Measurements from ENCODE around the gene PPFIBP1. TPM values are rescaled to one million over a fixed set of nuclear protein-coding genes. Genes with fewer than 3 reads are reported as not detected.

PPFIBP1 gene
- total and polyA plus RNA-seq, 2 of the 13 experiments (the other 11 are each of a cell fraction or from before 2014, with no cell fraction given): 16.2 to 21.8 TPM

DNA sequence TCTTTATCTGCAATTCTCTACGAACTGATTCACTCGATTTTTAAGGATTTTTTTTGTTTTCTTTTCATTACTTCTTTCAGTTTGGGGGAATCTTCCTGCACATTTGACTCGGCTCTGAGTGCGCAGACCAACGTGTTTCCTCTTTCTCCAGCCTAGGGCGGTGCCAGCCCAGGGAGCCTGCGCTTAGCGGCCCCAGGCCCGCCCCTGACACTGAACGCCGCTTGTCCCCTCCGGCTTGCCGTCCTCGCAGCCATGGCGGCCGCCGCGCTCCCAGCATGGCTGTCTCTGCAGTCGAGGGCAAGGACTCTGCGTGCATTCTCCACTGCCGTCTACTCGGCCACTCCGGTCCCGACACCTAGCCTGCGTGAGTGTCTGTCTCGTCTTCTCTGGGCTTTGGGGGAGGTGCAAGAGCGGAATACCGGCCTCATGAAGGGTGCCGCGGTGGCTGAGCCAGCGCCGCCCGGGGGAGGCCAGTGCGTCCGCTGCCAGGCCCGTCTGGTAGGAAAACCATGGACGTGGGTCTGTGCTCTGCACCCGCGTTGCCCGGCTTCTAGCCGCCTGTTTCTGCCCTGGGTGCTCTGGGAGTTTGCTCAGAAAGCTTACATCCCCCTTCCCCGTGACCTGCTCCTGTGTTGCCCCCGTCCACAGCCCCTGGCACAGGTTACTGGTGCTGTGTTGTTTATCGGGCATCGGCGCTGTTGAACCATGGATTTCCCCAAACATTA lies 186.7 kb downstream of the PPFIBP1 start, which contains the start of gene MRPS35 (continued):
- TF ChIP-seq, protein P1, sequence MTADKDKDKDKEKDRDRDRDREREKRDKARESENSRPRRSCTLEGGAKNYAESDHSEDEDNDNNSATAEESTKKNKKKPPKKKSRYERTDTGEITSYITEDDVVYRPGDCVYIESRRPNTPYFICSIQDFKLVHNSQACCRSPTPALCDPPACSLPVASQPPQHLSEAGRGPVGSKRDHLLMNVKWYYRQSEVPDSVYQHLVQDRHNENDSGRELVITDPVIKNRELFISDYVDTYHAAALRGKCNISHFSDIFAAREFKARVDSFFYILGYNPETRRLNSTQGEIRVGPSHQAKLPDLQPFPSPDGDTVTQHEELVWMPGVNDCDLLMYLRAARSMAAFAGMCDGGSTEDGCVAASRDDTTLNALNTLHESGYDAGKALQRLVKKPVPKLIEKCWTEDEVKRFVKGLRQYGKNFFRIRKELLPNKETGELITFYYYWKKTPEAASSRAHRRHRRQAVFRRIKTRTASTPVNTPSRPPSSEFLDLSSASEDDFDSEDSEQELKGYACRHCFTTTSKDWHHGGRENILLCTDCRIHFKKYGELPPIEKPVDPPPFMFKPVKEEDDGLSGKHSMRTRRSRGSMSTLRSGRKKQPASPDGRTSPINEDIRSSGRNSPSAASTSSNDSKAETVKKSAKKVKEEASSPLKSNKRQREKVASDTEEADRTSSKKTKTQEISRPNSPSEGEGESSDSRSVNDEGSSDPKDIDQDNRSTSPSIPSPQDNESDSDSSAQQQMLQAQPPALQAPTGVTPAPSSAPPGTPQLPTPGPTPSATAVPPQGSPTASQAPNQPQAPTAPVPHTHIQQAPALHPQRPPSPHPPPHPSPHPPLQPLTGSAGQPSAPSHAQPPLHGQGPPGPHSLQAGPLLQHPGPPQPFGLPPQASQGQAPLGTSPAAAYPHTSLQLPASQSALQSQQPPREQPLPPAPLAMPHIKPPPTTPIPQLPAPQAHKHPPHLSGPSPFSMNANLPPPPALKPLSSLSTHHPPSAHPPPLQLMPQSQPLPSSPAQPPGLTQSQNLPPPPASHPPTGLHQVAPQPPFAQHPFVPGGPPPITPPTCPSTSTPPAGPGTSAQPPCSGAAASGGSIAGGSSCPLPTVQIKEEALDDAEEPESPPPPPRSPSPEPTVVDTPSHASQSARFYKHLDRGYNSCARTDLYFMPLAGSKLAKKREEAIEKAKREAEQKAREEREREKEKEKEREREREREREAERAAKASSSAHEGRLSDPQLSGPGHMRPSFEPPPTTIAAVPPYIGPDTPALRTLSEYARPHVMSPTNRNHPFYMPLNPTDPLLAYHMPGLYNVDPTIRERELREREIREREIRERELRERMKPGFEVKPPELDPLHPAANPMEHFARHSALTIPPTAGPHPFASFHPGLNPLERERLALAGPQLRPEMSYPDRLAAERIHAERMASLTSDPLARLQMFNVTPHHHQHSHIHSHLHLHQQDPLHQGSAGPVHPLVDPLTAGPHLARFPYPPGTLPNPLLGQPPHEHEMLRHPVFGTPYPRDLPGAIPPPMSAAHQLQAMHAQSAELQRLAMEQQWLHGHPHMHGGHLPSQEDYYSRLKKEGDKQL (CRISPR knock-in tag; IDR thresholded peaks at IDR 0.05; ENCODE audit: low read depth): peak; percentile 67
- TF ChIP-seq TRIM24 (CRISPR knock-in tag; IDR thresholded peaks at IDR 0.05) (no peak), ZNF776 (CRISPR knock-in tag; IDR thresholded peaks at IDR 0.05) (peak; percentile 96), ZBTB3 (CRISPR knock-in tag; IDR thresholded peaks at IDR 0.05; ENCODE audit: borderline replicate concordance, low read depth) (no peak; the same call in 1 of the 2 replicates), ZNF230 (CRISPR knock-in tag; IDR thresholded peaks at IDR 0.05) (peak; percentile 84; the same call in 1 of the 2 replicates), GATAD1 (CRISPR knock-in tag; IDR thresholded peaks at IDR 0.05) (peak; percentile 99), ZEB1 (IDR thresholded peaks at IDR 0.05; ENCODE audit: insufficient replicate concordance, low read depth) (peak; percentile 29), TMF1 (CRISPR knock-in tag; IDR thresholded peaks at IDR 0.05; ENCODE audit: low read depth) (peak; percentile 72; the same call in 1 of the 2 replicates), KMT2A (CRISPR knock-in tag; IDR thresholded peaks at IDR 0.05) (peak; percentile 94), RBM22 (optimal IDR thresholded peaks at IDR 0.05; ENCODE audit: low read length) (no peak), FOXA1 (IDR thresholded peaks at IDR 0.05) (no peak), FOXA1 (CRISPR knock-in tag; IDR thresholded peaks at IDR 0.05) (peak; percentile 46; the same call in 1 of the 2 replicates), ELK4 (CRISPR knock-in tag; IDR thresholded peaks at IDR 0.05; ENCODE audit: borderline replicate concordance) (no peak), NAIF1 (CRISPR knock-in tag; IDR thresholded peaks at IDR 0.05; ENCODE audit: borderline replicate concordance) (0 out of 2 replicates have a peak, but pooled peaks have one; percentile 43), SRF (IDR thresholded peaks at IDR 0.05; ENCODE audit: low read depth, low read length) (no peak), ZNF207 (IDR thresholded peaks at IDR 0.05; ENCODE audit: borderline replicate concordance) (no peak)
- TF ChIP-seq, protein P2, sequence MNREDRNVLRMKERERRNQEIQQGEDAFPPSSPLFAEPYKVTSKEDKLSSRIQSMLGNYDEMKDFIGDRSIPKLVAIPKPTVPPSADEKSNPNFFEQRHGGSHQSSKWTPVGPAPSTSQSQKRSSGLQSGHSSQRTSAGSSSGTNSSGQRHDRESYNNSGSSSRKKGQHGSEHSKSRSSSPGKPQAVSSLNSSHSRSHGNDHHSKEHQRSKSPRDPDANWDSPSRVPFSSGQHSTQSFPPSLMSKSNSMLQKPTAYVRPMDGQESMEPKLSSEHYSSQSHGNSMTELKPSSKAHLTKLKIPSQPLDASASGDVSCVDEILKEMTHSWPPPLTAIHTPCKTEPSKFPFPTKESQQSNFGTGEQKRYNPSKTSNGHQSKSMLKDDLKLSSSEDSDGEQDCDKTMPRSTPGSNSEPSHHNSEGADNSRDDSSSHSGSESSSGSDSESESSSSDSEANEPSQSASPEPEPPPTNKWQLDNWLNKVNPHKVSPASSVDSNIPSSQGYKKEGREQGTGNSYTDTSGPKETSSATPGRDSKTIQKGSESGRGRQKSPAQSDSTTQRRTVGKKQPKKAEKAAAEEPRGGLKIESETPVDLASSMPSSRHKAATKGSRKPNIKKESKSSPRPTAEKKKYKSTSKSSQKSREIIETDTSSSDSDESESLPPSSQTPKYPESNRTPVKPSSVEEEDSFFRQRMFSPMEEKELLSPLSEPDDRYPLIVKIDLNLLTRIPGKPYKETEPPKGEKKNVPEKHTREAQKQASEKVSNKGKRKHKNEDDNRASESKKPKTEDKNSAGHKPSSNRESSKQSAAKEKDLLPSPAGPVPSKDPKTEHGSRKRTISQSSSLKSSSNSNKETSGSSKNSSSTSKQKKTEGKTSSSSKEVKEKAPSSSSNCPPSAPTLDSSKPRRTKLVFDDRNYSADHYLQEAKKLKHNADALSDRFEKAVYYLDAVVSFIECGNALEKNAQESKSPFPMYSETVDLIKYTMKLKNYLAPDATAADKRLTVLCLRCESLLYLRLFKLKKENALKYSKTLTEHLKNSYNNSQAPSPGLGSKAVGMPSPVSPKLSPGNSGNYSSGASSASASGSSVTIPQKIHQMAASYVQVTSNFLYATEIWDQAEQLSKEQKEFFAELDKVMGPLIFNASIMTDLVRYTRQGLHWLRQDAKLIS (CRISPR knock-in tag; IDR thresholded peaks at IDR 0.05): no peak; the same call in 1 of the 2 replicates
- TF ChIP-seq, protein P3, sequence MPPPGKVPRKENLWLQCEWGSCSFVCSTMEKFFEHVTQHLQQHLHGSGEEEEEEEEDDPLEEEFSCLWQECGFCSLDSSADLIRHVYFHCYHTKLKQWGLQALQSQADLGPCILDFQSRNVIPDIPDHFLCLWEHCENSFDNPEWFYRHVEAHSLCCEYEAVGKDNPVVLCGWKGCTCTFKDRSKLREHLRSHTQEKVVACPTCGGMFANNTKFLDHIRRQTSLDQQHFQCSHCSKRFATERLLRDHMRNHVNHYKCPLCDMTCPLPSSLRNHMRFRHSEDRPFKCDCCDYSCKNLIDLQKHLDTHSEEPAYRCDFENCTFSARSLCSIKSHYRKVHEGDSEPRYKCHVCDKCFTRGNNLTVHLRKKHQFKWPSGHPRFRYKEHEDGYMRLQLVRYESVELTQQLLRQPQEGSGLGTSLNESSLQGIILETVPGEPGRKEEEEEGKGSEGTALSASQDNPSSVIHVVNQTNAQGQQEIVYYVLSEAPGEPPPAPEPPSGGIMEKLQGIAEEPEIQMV (CRISPR knock-in tag; IDR thresholded peaks at IDR 0.05; ENCODE audit: low read depth): peak; percentile 96
